COLO668 (cell line): ENCODE data around the gene FLT4.

Experiments used
- DNase-seq: peaks from one replicate; lab custom pipeline; 2025; ENCODE audit not compliant: unreplicated experiment; lab: John Stamatoyannopoulos, UW

FLT4 gene

GRCh38 chr5:180594311-180595045 lies 54.9 kb downstream of the FLT4 start:
- no peak for DNase-seq

DNA sequence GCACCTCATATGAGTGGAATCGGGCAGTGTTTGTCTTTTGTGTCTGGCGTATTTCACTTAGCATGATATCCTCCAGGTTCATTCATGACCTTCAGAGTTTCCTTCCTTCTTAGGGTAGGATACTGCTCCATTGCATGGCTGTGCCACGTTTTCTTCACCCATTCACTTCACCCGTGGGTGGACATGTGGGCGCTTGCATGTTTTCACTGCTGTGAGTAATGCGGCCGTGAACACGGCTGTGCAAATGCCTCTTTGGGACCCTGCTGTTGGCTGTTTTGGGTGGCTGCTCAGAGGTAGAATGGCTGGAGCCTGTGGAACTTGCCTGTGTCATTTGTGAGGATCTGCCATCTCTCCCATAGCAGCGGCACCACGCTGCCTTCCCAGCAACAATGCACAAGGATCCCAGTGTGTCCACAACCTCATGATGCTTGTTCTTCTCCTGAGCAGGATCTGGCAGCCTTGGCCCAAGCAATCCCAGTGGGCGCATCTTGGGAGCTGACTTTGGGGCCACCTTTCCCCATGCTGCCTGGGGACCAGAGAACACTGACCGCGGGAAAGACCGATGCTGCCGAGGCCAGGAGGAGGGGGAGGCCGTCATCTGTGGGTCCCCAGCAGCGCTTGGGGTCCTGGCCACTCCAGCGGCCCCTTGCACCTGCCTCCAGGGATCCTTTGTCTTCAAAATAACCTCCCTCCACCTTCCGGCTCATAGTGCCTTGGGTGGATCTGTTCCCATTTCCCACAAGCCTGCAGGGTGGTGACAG lies 55.8 kb downstream of the FLT4 start:
- DNase-seq: no peak

DNA sequence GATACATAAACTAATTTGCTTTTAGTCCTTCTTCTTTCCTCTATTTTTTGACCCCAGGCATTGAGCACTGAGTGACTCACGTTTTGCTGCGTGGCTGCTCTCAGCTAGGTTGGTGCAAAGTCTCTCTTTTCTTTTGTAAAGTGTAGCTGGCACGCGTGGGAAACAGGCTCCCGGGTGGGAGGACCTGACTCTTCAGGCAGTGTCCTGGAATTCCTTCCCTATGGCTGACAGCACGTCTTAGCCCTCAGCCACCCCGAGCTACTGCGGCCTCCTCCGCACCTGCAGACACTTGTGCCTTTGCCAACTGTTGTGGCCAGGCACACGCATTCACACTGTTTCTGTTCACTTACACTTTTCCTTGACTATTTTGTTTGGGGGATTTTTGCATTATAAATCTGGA lies 57.2 kb downstream of the FLT4 start:
- no peak for DNase-seq

- DNase-seq: peak; percentile 2
Measured at GRCh38 chr5:180591311-180591887, 58.0 kb downstream of the FLT4 start, which contains the start of gene SCGB3A1. Gene SCGB3A1, minus strand, starts transcription at chr5:180591499. Its CDS starts 37 bp downstream, at chr5:180591462.

DNA sequence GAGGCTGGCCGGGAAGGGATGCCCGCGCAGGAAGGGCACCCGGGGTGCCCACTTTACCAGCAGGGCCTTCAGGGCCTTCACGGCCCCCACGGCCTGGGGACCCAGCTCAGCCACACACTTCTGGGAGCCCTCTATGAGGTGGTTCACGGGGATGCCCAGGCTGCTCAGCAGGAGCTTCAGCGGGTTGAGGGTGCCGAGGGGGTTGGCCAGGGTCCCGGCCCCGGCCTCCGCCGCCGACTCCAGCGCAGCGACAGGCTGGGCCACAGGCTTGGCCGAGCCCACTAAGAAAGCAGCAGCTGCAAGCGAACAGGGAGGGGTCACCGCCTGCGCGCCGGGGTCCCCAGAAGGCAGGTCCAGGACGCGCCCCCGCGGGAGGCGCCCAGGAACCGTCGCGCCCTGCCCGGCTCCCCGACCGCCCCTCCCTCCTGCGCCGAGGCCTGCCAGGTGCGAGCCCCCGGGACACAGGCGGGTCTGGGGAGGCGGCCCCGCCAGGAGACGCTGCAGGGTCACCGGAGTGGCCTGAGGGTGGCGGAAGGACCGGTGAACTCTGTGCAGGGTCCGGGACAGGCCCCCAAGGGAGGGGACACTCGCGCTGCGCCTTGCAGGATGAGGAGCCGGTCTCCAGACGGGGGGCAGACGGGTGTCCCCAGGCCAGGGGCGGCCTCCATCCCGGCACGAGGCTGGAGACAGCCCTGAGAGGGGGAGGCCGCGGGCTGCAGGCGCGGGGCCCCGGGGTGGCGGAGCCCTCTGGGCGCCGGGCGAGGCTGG lies 58.7 kb downstream of the FLT4 start:
- no peak for DNase-seq

DNA sequence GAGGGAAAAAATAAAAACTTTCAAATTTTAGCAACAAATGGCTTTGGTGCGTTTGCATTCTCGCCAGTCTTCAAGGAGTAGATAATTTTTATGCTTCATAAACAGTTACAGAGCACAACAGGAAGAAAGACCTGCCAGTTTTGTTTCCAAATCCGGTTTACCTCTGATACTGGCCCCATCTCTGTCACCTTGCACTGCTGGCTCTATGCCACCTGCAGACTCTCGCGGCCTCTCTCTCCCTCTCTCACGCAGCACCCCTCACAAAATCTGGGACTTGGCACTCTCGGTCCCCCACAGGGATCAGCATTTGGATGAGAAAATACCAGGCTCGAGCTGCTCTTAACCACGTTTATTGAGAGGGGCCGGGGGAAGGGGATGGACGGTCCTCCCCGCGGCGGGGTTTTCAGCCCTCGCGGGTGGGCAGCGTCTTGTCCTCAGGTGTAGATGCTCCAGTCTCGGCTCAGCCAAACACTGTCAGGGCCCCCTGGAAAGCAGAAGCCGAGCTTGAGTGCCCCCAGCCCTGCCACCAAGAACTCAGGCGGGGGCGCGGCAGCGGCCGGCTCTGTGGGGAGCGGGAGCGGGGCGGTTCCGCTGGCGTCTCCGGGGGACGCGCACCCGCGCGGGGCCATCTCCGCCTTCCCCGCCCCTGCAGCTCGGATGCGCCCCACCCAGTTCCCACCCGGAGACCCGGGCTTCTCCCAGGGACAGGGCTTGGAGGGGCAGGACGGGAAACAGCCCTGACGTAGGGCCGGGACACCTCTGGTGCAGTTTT lies 59.4 kb downstream of the FLT4 start:
- no peak for DNase-seq

- no peak for DNase-seq
Measured at GRCh38 chr5:180586870-180587269, 62.5 kb downstream of the FLT4 start.

DNA sequence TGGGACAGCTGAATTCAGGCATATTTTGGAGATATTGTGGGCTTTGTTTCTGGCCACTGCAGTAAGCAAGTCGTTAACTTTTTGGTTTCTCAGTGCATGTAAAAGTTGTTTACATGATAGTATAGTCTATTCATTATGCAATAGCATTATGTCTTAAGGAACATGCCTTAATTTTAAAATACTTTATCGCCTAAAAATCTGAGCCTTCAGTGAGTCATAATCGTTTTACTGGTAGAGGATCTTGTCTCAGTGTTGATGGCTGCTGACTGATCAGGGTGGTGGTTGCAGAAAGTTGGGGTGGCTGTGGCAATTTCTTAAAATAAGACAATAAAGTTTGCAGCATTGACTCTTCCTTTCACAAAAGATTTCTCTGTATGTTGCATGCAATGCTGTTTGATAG lies 63.2 kb downstream of the FLT4 start:
- DNase-seq: no peak

- DNase-seq: no peak
Measured at GRCh38 chr5:180583738-180584137, 65.7 kb downstream of the FLT4 start.

DNA sequence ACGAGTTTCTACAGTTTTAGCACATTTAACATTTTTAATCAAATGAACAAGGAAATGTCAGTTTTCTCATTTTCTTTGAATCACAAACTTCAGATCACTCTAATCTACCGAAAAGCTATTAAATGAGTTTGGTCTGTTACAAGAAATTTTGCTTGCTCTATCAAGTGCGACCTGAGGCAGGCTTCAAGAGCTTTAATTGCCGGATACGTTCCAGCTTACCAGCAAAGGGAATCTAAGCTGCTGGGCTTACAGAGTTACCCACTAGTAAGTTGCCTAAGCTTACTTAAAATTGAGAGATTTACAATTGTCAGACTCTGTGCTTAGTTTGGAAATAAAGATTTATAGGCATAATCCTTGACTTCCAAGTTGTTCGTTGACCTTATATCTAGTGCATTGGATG lies 68.7 kb downstream of the FLT4 start:
- no peak for DNase-seq

GRCh38 chr5:180575571-180575970 lies 73.8 kb downstream of the FLT4 start:
- DNase-seq: no peak

GRCh38 chr5:180568914-180569313 lies 80.5 kb downstream of the FLT4 start:
- no peak for DNase-seq

GRCh38 chr5:180563994-180564393 lies 85.4 kb downstream of the FLT4 start:
- DNase-seq: no peak

- DNase-seq: no peak
Measured at GRCh38 chr5:180558232-180558631, 91.2 kb downstream of the FLT4 start.

GRCh38 chr5:180557217-180557809 lies 92.1 kb downstream of the FLT4 start:
- DNase-seq: no peak

DNA sequence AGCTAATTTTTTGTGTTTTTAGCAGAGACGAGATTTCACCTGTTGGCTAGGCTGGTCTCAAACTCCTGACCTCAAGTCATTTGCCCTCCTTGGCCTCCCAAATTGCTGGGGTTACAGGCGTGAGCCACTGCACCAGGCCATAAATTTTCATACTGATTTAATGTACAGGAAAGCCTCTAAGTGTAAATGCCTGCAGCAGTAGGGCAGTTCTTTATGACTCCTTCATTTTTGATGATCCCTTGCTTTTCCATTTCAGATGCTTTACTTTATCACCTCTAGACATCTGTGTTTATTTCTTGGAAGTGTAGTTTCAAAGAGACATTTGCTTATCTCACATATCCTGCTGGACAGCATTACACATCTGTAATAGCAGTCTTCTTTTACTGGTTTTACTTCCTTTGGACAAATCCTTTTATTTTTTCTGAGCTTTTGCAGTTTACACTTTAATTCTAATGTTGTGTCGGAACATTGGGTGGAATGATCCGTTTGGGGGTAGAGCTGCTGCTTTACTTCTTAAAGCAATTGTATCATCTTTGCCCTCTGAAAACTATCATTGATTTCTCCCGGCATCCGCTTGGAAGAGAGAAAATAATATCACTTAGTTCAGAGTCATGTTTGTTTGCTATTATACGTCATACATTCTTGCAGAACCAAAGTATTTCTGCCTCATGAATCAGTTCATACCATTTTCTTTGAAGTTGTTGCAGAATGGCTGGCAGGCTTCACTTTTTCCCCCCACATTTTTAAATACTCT lies 94.1 kb downstream of the FLT4 start:
- no peak for DNase-seq

- DNase-seq: no peak
Measured at GRCh38 chr5:180553530-180553929, 95.9 kb downstream of the FLT4 start.
